Endodermal cell (in vitro differentiated cells): ENCODE measurements around the gene FRMD3. TPM values are rescaled to one million over a fixed set of nuclear protein-coding genes. Genes with fewer than 3 reads are reported as not detected.

Source experiments
- DNase-seq: peaks from one replicate; pipeline ENCODE4 v3.0.0-alpha.2; 2017
- H3K27ac ChIP-seq: 2 replicates; pipeline ENCODE4 v1.5.1; 2013; ENCODE audit warnings: mild to moderate bottlenecking, low read depth, low read length, moderate library complexity
- H3K27me3 ChIP-seq: 2 replicates; pipeline ENCODE4 v1.6.1; 2013; ENCODE audit warnings: mild to moderate bottlenecking, low read length, moderate library complexity; ENCODE audit not compliant: insufficient read depth, control insufficient read depth, poor library complexity, severe bottlenecking
- H3K36me3 ChIP-seq: 2 replicates; pipeline ENCODE4 v1.7.0; 2013; ENCODE audit warnings: mild to moderate bottlenecking, low read length, moderate library complexity; ENCODE audit not compliant: control insufficient read depth, insufficient read depth
- H3K4me1 ChIP-seq: one replicate; pipeline ENCODE4 v1.7.0; 2013; ENCODE audit warnings: low read length; ENCODE audit not compliant: control insufficient read depth, insufficient read depth
- H3K4me3 ChIP-seq: 2 replicates; pipeline ENCODE4 v1.5.1; 2013; ENCODE audit warnings: mild to moderate bottlenecking, low read length, moderate library complexity
- H3K9ac ChIP-seq: 2 replicates; pipeline ENCODE4 v1.6.1; 2013; ENCODE audit warnings: mild to moderate bottlenecking, low read length, moderate library complexity; ENCODE audit not compliant: poor library complexity, severe bottlenecking; ENCODE audit errors: extremely low read depth
- H3K9me3 ChIP-seq: 2 replicates; pipeline ENCODE4 v1.6.1; 2013; ENCODE audit warnings: mild to moderate bottlenecking, low read length, moderate library complexity; ENCODE audit not compliant: control insufficient read depth
- H3K27ac Mint-ChIP-seq: 2 replicates; pipeline ENCODE4 v1.8.0; 2020; ENCODE audit warnings: mixed read lengths
- H3K27me3 Mint-ChIP-seq: 2 replicates; pipeline ENCODE4 v1.8.0; 2021; ENCODE audit warnings: mild to moderate bottlenecking, mixed read lengths; ENCODE audit not compliant: insufficient read depth
- H3K36me3 Mint-ChIP-seq: 2 replicates; pipeline ENCODE4 v1.8.0; 2020; ENCODE audit warnings: low read depth, mixed read lengths
- H3K4me1 Mint-ChIP-seq: 2 replicates; pipeline ENCODE4 v1.8.0; 2020; ENCODE audit warnings: mixed read lengths
- H3K4me3 Mint-ChIP-seq: 2 replicates; pipeline ENCODE4 v1.8.0; 2020; ENCODE audit warnings: mild to moderate bottlenecking, moderate library complexity, mixed read lengths
- H3K9me3 Mint-ChIP-seq: 2 replicates; pipeline ENCODE4 v1.8.0; 2020; ENCODE audit warnings: mild to moderate bottlenecking, mixed read lengths
- CTCF ChIP-seq: fragments of 200-600 bp; sonication (generic); conservative IDR thresholded peaks from 2 replicates; pipeline ENCODE4 v1.5.0; 2021; ENCODE audit warnings: antibody characterized with exemption, mild to moderate bottlenecking
- WGBS, 2 experiments: methylation state at CpG; one replicate each; pipeline versions ENCODE4 v1.1.5 to v1.1.7; 2013; ENCODE audit warnings: missing lambda C conversion rate in 2 of 2, mixed read lengths in 1 of 2; ENCODE audit not compliant: insufficient coverage in 1 of 2, insufficient read length in 1 of 2; 5-methylcytosine and 5-hydroxymethylcytosine counted together
- total RNA-seq, 2 donors: library from RNA; stranded (reverse); fragmentation: NEBNext Ultra II Directional in 1 of 2; extraction: Animal tissue kit (Norgen Biotek cat#: 25700) in 1 of 2; gene quantifications; 2 replicates in 1 of 2; 3 replicates in 1 of 2; pipeline ENCODE4 v1.2.1, GENCODE V29; 2021

Gene FRMD3
- total RNA-seq, 2 donors from 2014 or later = 0.13 to 0.35 TPM

- no peak overlapping the region for H3K27ac Mint-ChIP-seq
- Histone ChIP-seq H3K36me3 (no peaks in the 10 kb centered on the region), H3K9ac (no peak overlapping the region), H3K4me1 (peaks cover 8% of the 10 kb centered on the region), H3K9me3 (peaks cover 7% of the 10 kb centered on the region), H3K4me3 (no peak overlapping the region), H3K27me3 (no peaks in the 10 kb centered on the region), H3K27ac (no peak overlapping the region)
- no peak for TF ChIP-seq CTCF
- no peaks in the 10 kb centered on the region for H3K36me3 Mint-ChIP-seq
- no peak overlapping the region for H3K4me3 Mint-ChIP-seq
- H3K27me3 Mint-ChIP-seq = no peaks in the 10 kb centered on the region
- 90 to 100% methylated on average over 1 to 2 of the region's 2 CpGs for WGBS, 2 experiments
- H3K4me1 Mint-ChIP-seq = peaks cover 14% of the 10 kb centered on the region
- no peak for DNase-seq
- peaks cover 2% of the 10 kb centered on the region for H3K9me3 Mint-ChIP-seq
Observed at GRCh38 chr9:83479765-83480164, 58.4 kb downstream of the FRMD3 start.

GRCh38 chr9:83477571-83477970, 60.6 kb downstream of the FRMD3 start:
- Histone ChIP-seq H3K4me3 (no peak overlapping the region), H3K9ac (no peak overlapping the region), H3K36me3 (no peaks in the 10 kb centered on the region), H3K27ac (no peak overlapping the region), H3K9me3 (peaks cover 7% of the 10 kb centered on the region), H3K4me1 (no peaks in the 10 kb centered on the region), H3K27me3 (no peaks in the 10 kb centered on the region)
- no peaks in the 10 kb centered on the region for H3K36me3 Mint-ChIP-seq
- peaks cover 2% of the 10 kb centered on the region for H3K9me3 Mint-ChIP-seq
- H3K27ac Mint-ChIP-seq = no peak overlapping the region
- 69 to 88% methylated on average over 2 to 3 of the region's 3 CpGs for WGBS, 2 experiments
- H3K4me1 Mint-ChIP-seq = peaks cover 4% of the 10 kb centered on the region
- no peaks in the 10 kb centered on the region for H3K27me3 Mint-ChIP-seq
- H3K4me3 Mint-ChIP-seq = no peak overlapping the region
- DNase-seq = no peak
- TF ChIP-seq CTCF = no peak

- H3K27ac Mint-ChIP-seq = no peak overlapping the region
Observed at GRCh38 chr9:83477120-83477519, 61.1 kb downstream of the FRMD3 start.

More at GRCh38 chr9:83477120-83477519, 61.1 kb downstream of the FRMD3 start:
- Mint-ChIP-seq H3K4me3 (no peak overlapping the region), H3K4me1 (peaks cover 4% of the 10 kb centered on the region), H3K9me3 (peaks cover 2% of the 10 kb centered on the region), H3K36me3 (no peaks in the 10 kb centered on the region), H3K27me3 (no peaks in the 10 kb centered on the region)
- no peaks in the 10 kb centered on the region for H3K36me3 ChIP-seq
- TF ChIP-seq CTCF = no peak
- WGBS, 2 experiments = 92 to 96% methylated on average over 2 to 3 of the region's 3 CpGs
- H3K4me3 ChIP-seq = no peak overlapping the region
- H3K9ac ChIP-seq = no peak overlapping the region
- no peak for DNase-seq
- H3K27ac ChIP-seq = no peak overlapping the region
- H3K4me1 ChIP-seq = no peaks in the 10 kb centered on the region
- peaks cover 7% of the 10 kb centered on the region for H3K9me3 ChIP-seq
- no peaks in the 10 kb centered on the region for H3K27me3 ChIP-seq
